COLO829 (cell line): ENCODE data around the gene FBN3.

Source experiments
- DNase-seq: peaks from one replicate; pipeline ENCODE4 v3.0.0; 2012; ENCODE audit warnings: low spot score

Gene FBN3

DNA sequence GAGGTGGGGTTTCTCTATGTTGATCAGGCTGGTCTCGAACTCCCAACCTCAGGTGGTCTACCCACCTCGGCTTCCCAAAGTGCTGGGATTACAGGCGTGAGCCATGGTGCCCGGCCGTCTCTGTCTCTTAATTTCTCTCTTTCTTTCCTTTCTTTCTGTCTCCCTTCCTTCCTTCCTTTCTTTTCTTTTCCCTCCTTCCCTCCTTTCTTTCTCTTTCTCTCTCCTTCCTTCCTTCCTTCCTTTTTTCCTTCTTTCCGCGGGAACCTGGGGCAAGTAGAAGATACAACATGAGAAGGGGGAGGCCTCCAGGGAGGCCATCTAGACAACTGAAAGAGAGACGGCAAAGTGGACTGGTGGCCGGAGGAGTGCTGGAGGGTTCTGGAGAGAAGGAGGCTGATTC lies 128.7 kb downstream of the FBN3 start:
- DNase-seq, result no peak

GRCh38 chr19:8017808-8018207 lies 131.6 kb downstream of the FBN3 start:
- DNase-seq, result no peak
